ENCODE data around the gene PGGHG.
A peak's percentile ranks its signal among the peaks of the same experiment; 100 is the strongest.
"Not testable (repeated sequence)": the region's sequence is repeated elsewhere in the genome, so short reads cannot be mapped to it uniquely, and the experiment has no call there.

PGGHG gene

DNA sequence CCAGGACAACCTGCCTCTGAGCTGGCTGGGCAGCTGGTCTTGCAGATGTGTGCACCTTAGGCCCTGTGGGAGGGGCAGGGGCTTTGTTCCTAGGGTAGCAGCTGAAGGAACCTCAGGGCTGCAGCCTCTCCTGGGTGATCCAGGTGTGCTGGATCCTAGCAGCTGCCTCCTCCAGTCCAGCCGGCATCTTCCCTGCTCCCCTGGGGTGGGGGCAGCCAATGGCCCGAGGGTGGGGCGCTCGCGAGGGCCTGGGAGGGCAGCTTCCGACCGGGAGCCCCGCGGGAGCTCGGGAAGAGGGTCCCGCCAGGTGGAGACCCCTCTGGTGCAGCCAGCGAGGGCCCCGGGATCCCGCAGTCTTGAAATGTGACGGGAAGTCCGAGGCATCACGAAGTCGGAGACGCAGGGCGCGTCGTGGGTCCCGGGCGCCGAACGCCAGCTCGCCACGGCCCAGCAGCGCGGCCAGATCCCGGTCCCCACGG, 26.6 kb downstream of the PGGHG start:
- DNase-seq = no peak

DNA sequence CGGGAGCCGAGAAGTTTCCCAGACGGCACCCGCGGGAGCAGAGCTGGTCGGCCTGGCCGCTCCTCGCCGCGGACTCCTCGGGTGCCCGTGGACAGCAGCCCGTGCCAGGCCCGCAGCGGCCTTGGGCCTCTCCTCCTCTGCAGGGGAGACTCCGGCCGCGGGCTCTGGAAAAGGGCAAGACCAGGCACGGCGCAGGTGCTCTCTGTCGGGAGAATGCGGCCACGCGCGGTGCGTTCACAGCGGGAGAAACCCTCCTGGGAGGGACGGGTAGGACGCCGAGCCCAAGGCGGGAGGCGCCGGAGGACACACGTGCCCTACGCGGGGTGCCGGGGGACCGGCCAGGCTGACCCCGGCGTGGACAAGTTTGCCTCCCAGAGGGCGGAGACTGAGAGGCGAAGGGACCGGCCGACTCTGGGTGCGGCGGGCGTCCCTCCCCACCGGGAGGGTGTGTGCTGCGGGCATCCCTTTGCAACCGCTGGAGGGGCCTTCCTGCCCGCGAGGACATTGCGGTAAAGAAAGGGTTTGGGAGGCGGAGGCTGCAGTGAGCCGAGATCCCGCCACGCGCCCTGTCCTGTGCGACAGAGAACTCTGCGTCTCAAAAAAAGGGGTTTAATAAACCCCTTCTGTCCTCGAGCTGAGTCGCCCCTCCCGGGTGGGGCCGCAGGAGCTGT, 27.2 kb downstream of the PGGHG start:
- DNase-seq = no peak

DNA sequence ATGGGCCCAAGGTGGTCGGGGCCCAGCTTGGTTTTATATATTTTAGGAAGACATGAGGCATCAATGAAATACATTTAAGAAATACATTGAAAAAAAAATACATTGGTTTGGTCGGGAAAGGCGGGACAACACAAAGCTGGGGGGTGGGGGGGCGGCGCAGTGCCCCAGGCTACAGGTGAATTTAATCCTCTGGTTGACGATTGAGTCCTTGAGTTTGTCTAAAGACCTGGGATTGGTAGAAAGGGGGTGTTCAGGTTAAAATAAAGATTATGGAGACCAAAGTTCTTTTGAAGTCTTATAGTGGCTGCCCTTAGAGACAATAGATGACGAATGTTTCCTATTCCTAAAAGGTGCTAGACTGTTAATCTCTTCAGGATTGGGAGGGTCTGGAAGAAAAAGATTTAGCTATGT, 28.0 kb downstream of the PGGHG start:
- DNase-seq = no peak

DNA sequence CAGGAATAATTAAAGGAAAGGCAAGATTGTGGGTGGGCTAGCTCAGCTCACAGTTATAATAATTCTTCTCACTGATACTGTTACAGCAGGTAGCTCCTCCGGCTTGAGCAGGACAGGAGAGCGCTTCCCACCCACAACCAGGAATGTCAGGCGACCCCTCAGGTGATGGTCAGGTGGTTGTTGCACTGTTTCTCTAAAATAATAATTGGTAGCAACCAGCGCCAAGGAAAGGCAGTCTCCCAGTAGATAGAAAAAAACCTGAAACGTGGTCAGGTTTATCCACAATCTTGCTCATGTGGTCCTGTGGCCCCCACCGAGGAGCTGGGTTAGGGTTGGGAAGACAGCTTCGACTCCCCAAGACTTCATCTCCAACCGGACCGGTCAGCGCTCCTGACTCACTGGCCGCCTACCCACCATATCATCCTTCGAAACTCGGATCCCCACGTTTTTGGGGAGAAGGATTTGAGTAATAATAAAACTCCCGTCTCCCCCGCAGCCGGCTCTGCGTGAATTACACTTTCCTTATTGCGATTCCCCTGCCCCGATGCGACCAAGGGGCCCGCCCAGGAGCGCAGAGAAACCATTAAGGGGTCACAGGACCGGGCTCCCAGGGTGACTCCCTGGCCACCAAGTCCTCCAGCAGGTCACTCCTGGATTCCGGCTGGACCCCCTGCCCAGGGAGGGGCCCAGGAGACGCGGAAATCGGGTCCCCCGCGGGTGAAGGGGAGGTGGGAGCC, 28.9 kb downstream of the PGGHG start:
- DNase-seq = not testable (repeated sequence)

DNA sequence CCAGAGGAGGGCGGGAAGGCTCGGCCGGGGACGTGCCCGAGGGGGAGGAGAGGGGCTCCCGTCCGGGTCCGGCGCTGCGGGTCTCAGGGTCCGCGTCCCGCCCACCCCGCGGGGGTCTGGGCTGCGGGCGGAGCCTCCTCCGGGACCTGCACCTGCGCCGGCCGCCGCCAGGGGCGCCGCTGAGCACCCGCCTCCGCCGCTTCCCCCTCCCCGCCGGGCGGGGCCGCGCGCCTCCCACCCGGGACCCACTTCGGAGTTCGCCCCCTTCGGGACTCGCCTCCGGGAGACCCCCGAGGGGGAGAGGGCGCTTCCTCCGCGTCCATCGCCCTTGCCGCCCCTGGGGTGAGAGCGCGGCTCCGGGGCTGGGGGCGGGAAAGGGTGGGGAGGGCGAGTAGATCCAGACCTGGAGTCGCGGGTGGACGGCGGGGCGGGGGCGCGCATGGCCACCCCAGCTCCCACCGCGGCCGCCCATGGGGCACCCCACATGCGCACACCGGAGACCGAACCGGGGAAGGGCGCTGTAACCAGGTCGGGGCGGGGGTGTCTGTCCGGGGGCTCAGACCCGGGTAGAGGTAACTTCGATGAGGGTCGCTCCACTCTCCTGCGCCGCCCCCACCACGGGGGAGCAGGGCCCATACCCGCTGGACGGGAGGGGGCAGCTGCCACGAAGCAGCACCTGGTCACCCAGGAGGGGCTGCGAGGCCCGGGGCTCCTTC, 29.6 kb downstream of the PGGHG start:
- not testable (repeated sequence) for DNase-seq

- not testable (repeated sequence) for DNase-seq
These were observed 30.4 kb downstream of the PGGHG start for GRCh38 chr11:319121-319887.

DNA sequence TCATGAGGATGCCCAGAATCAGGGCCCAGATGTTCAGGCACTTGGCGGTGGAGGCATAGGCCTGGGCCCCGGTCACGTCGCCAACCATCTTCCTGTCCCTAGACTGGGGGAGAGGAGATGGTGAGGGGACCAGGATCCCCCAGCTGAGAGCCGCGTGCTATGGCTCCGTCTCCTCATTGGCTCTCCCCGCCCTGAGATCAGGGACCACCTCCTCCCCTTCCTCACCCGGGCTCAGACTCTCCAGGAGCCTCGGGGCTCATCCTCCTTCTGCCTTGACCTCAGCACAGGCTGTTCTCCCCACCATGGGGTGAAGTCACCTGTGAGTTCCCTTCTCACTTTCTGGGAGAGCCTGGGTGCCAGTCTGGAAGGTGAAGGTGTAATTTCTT, 31.0 kb downstream of the PGGHG start:
- DNase-seq = not testable (repeated sequence)

GRCh38 chr11:324156-324555, 35.2 kb downstream of the PGGHG start:
- DNase-seq = no peak

DNA sequence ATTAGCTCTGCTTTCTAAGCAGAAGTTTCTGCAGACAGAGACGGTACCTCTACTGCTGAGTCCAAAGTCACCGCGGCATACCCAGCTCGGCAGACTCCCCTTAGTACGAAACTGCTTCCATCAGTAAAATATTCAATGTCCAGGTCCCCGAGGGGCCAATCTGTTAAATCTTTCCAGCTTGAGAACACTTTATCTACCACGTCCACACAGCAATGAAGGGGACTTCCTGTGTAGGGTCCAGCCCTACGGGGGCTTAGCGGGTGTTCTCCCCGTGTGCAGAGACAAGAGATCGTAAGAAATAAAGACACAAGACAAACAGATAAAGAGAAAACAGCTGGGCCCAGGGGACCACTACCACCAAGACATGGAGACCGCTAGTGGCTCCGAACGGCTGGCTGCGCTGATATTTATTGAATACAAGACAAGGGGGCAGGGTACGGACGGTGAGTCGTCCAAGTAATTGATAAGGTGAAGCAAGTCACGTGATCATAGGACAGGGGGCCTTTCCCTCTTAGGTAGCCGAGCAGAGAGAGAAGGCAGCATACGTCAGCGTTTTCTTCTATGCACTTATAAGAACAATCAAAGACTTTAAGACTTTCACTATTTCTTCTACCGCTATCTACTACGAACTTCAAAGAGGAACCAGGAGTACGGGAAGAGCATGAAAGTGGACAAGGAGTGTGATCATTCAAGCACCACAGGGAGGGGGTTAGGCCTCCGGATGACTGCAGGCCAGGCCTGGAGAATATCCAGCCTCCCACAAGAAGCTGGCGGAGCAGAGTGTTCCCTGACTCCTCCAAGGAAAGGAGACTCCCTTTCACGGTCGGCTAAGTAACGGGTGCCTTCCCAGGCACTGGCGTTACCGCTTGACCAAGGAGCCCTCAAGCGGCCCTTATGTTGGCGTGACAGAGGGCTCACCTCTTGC, 35.9 kb downstream of the PGGHG start:
- not testable (repeated sequence) for DNase-seq

- DNase-seq = no peak
These were observed 37.1 kb downstream of the PGGHG start for GRCh38 chr11:325796-326591.

- no peak for DNase-seq
These were observed 37.6 kb downstream of the PGGHG start for GRCh38 chr11:326592-326841.

DNA sequence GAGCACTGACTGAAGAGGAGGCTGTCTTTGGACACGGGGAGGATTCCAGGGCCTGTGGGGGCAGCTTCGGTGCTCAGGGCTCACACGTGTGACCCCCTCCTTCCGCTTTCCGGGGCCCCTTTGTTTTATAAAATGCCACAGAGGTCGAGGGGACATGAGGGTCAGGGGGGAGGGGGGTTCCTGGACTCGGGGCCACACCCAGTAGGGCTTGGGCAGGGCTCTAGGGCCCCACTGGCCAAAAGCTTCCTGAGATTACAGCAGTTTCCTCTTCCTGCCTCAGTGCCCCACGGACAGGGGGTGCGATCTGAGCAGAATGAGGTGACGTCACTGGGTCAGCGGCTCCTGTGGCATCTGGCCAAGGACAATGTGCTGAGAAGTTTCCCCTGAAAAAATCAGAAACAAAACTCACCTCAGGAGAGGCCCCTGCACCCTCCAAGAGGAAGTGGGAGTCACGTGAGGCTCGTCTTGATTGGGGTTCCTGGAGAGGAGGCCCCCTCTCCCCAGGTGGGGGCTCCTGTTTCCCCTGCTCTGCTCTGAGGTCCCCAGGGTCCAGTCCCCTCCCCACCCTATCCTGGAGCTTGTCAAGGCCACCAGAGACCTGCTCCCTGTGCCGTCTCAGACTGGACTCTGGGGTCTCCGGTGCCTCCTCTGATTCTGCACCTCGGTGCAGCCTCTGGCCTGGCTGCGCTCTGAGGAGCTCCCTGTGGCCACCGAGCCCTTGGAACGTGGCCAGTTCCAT, 38.1 kb downstream of the PGGHG start:
- peak; percentile 55 to 61 for DNase-seq

DNA sequence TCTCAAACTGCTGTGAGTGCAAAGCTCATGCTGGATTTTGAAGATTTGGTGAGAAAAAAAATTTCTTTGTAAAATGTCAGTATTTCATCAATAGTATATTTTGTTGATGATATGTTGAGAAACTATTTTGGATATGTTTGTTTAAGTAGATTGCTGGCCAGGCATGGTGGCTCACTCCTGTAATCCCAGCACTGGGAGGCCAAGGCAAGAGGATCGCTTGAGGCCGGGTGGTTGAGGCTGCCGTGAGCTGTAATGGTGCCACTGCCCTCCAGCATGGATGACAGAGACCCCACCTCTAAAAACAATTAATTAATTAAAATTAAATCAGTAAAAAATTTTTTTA, 38.6 kb downstream of the PGGHG start:
- no peak for DNase-seq

GRCh38 chr11:328012-328411, 39.1 kb downstream of the PGGHG start:
- DNase-seq = no peak

DNA sequence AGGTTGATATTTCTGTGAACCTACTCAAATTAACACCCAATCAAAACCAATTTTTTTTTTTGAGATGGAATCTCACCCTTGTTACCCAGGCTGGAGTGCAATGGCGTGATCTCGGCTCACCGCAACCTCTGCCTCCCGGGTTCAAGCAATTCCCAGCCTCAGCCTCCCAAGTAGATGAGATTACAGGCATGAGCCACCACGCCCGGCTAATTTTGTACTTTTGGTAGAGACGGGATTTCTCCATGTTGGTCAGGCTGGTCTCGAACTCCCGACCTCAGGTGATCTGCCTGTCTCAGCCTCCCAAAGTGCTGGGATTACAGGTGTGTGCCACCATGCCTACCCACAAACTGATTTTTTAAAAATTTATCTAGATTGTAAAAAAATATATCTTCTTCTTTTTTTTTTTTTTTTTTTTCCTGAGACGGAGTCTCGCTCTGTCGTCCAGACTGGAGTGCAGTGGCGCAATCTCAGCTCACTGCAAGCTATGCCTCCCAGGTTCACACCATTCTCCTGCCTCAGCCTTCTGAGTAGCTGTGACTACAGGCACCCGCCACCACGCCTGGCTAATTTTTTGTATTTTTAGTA, 39.7 kb downstream of the PGGHG start:
- not testable (repeated sequence) for DNase-seq

DNA sequence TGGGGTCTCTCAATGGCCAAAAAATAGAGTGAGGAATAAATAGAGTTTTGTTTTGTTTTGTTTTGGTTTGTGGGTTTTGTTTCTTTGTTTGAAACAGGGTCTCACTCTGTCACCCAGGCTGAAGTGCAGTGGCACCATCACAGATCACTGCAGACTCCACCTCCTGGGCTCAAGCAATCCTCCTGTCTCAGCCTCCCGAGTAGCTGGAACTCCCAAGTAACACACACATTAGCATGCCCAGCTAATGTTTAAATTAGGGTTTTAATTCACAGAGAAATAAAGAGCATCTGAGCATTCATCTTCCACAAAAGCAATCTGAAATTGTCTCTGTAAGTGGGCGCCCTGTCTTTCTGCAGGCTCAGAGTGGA, 40.9 kb downstream of the PGGHG start:
- no peak for DNase-seq

GRCh38 chr11:330307-330693, 41.4 kb downstream of the PGGHG start:
- no peak for DNase-seq

GRCh38 chr11:330694-331357, 41.9 kb downstream of the PGGHG start:
- DNase-seq = no peak

- no peak for DNase-seq
These were observed 42.6 kb downstream of the PGGHG start for GRCh38 chr11:331358-332060.
